Hippocampal formation (tissue), 2 donors: ENCODE measurements around the gene TMEM82.
A peak's percentile ranks its signal among the peaks of the same experiment; 100 is the strongest.
"Not testable (repeated sequence)": the region's sequence is repeated elsewhere in the genome, so short reads cannot be mapped to it uniquely, and the experiment has no call there.

Source experiments
- DNase-seq, 2 donors: peaks; one replicate each; lab custom pipeline; 2025; lab: John Stamatoyannopoulos, UW

Gene TMEM82

DNA sequence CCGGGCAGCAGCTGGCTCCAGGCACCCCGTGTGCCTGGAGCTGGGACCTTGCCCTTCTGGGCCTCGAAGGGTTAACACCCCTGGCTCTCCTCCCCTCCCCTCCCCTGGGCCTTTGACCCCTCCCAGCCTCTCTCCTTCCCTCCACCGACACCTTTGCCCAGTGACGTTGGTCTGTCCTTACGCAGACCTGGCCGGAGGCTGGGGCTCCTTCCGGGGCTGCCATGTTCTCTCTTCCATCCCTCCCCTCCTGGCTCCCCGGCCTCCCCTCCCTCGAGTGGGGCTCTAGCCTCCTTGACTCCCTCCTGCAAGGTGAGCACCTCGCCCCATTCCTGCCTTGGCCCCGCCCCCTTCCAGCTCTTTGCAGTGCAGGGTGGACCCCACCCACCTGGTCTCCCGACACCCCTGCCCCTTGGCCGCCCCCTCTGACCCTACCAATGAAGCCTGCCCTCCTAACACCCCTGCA lies at the start of gene TMEM82:
Gene TMEM82 (plus strand): TSS at position 161 of the 463 bp plus-strand sequence. CDS start 61 bp downstream, at position 222.
- DNase-seq = no peak

DNA sequence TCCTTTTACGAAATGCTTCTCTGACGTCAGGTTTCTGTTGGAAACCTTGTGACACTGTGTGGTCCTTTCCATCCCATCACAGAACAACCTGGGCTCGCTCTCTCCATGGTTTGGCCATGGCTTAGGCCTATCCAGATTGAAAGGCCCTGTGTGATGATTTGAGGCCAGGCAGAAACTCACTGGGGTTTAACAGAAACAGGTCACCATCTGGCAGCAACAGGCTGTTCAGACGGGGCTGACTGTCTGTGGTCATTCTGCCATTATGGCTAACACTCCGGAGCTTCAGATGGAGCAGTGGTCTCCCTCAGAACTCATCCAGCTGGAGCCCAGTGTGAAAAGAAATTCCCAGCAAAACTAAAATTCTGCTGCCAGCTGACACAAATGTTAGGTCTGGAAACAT lies 48.9 kb upstream of the TMEM82 start:
- DNase-seq = no peak

DNA sequence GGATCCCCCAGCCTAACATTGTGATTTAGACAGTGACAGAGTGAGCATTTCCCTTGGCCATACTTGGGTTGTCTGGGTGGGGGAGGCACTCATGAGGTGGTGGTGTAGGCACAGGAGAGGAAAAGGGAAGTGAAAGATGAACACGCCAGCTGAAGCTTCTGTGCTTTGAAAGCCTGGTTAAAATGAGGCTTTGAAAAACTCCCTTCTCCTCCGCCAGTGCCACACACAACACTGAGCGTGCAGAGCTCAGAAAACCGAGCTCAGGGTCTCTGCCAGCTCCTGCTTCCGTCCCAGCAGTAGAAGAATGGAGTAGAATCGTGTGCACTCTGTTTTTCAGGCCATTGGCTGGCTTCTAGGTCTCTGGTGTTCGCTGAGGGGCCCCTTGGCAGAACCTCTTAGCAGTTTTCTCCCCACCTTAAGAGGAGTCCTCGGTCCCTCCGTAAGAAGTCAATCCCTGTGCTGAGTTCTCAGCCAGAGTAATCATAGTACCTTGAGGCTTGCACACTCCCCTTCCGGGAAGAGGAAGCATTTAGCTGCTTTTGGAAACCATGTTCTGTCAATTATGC lies 45.3 kb upstream of the TMEM82 start:
- DNase-seq = peak; percentile 35 to 68

DNA sequence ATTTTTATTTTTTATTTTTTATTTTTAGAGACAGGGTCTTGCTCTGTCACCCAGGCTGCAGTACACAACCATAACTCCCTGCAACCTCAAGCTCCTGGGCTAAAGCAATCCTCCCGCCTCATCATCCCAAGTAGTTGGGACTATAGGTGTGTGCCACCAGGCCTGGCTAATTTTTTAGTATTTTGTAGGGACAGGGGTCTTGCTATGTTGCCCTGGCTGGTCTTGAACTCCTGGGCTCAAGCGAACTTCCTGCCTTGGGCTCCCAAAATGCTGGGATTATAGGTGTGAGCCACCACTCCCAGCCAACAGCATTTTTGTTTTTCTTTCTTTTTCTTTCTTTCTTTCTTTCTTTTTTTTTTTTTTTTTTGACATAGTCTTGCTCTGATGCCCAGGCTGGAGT lies 44.1 kb upstream of the TMEM82 start:
- no peak for DNase-seq

DNA sequence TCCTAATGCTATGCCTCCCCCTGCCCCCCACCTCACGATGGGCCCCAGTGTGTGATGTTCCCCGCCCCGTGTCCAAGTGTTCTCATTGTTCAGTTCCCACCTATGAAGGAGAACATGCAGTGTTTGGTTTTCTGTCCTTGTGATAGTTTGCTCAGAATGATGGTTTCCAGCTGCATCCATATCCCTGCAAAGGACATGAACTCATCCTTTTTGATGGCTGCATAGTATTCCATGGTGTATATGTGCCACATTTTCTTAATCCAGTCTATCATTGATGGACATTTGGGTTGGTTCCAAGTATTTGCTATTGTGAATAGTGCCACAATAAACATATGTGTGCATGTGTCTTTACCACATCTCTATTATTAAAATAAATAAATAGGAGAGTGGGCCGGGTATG lies 43.0 kb upstream of the TMEM82 start:
- not testable (repeated sequence) for DNase-seq

DNA sequence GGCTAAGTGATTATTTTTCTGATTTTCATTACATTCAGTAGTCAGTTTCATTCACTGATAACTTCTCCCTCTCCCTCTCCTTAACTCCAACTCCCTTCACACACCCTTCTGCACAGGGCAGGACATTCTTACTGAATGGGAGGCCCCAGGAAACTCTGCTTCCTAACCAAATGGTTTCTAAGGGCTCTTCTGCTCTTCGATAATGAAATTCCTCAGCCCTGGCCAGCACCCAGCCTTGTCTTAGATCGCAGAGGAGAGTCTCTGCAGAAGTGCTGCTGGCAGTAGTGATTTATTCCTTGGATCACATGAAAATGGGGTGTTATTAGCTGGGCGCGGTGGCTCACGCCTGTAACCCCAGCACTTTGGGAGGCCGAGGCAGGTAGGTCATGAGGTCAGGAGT lies 41.8 kb upstream of the TMEM82 start:
- DNase-seq = no peak

DNA sequence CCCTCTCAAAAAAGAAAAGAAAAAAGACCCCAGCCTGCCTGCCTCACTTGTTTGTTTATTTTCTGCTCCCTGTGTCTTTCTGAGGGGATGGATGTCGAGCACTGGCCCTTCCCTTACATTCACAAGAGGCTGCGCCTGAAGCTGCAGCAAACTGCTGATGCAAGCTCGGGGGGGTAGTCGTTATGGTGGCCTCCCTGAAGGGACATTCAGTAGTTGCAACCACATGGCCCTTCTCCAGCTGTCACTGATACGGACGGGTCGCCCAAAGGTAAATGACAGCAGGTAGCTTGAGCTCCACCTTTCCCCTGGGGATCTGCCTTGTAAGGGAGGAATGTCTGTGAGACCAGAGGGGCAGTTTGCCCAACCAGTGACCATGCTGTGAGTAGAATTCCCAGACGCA lies 40.5 kb upstream of the TMEM82 start:
- no peak for DNase-seq

DNA sequence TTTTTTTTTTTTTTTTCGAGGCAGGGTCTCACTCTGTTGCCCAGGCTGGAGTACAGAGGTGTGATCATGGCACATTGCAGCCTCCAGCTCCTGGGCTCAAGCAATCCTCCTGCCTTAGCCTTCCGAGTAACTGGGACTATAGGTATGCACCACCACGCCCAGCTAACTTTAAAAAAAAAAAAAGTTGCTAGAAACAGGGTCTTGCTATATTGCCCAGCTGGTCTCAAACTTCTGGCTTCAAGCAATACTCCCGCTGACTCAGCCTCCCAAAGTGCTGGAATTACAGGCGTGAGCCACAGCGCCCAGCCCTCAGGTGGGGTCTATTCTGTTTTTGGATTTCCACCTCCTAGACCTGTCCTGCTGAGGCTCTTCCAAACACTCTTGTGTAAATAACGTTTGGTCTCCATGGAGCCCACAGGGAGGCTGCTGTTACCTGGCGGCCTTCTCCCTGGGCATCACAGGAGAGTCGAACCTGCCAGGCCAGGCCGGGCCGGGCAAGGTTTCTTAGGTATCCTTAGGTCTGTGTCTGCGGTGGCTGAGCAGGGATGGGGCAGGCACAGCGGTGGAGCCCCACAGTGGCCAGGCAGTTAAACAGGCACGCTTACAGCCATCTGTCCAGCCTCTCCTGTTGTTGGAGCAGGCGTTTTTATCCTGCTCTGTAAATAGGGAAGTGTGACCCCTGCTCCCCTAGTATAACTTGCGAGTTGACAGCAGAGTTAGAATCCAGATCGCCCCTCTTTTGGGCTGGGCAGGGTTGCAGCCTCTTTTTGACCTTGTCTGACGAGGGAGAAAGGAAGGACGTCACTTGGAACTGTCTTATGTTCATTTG lies 39.4 kb upstream of the TMEM82 start:
- no peak for DNase-seq

DNA sequence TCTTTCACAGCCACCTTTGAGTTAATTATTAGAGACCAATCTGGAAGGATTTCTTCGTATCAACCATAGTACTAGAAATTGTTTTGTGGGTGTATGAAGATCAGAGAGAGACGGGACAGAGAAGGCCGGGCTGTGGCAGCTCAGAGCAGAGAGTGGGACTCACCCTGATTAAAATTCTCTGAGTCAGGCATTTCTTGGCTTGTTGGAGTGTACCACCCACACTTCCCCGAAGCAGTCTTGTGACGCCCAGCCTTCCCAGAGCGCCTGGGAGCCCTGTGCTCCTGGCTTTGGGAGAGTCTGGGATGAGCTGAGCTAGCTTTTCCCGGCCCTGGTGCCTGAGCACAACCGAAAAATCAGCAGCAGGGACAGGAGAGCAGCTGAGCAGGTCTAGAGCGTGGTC lies 38.7 kb upstream of the TMEM82 start:
- peak; percentile 39 to 62 for DNase-seq

DNA sequence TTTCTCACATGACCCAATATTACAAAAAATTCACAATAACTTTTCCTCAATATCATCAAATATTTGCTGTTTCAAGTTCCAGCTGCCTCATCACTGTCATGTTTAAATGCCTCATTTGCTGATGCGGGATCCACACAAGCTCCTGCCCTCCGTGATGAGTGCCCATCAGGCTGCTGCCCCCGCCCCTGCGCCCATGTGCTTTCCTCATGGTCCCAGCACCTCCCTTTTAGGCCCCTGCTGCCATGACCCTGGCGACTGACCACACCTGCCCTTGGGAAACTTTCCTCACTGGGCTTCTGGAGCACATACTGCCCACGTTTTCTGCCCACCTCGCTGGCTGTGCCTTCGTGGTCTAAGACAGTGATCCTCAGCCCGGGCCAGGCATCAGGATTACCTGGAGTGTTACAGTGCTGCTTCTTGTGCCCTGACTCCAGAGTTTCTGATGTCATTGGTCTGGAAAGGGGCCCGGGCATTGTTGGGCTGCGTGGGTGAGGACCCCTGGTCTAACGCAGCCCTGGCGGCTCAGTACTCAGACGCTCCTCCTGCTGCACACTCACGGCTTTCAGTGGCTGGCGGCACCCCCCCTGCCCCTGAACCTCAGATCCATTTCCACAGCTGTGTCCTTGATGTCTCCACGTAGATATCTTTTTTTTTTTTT lies 37.6 kb upstream of the TMEM82 start:
- DNase-seq = no peak

DNA sequence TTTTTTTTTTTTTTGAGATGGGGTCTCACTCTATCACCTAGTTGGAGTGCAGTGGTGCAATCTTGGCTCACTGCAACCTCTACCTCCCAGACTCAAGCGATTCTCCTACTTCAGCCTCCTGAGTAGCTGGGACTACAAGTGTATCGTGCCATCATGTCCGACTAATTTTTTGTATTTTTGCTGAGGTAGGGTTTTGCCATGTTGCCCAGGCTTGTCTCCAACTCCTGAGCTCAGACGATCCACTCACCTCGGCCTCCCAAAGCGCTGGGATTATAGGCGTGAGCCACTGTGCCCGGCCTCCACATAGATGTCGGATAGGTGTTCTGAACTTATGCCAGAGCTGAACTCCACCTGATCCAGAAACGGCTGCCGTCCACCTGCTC lies 37.1 kb upstream of the TMEM82 start:
- no peak for DNase-seq

DNA sequence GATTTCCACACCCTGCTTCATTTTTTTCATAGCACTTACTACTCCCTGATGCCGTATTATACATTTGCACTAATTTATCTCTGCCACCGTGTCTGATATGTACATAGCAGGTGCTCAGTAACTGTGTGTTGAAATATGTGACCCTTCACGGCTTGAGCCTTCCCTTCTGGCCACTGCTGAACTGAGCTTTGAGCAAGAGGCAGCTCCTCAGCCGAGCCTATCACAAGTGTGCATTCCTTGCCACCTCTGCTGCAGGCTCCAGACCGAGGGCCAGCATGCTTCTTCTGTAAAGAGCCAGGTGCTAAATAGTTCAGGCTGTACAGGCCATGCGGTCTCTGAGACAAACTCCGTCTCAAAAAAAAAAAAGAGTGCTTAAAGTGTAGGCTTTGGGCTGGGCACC lies 35.5 kb upstream of the TMEM82 start:
- no peak for DNase-seq

DNA sequence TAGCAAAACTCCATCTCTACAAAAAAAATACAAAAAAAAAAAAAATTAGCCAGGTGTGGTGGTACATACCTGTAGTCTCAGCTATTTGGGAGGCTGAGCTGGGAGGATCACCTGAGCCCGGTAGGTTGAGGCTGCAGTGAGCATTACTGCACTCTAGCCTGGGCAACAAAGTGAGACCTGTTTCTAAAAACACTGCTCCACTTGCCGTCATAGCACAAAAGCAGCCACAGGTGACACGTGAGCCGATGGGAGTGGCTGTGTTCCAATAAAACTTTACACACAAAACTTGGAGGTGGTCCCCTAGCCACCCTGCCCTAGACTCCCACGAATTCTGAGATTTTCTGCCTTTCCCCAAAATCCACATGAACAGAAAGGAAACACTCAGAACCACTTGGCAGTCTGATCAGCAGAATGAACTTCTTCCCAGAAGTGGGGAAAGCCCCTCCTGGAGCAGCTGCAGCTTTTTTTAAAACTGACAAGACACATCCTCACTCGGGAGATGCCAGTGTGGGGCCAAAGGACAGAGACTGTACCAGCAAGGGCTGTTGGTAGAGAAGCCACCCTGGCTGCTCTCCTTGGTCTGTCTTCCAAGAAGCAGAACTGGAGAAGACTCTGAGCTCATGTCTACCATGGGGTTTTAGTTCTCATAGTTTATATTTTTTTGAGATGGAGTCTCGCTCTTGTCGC lies 34.9 kb upstream of the TMEM82 start:
- DNase-seq = no peak

DNA sequence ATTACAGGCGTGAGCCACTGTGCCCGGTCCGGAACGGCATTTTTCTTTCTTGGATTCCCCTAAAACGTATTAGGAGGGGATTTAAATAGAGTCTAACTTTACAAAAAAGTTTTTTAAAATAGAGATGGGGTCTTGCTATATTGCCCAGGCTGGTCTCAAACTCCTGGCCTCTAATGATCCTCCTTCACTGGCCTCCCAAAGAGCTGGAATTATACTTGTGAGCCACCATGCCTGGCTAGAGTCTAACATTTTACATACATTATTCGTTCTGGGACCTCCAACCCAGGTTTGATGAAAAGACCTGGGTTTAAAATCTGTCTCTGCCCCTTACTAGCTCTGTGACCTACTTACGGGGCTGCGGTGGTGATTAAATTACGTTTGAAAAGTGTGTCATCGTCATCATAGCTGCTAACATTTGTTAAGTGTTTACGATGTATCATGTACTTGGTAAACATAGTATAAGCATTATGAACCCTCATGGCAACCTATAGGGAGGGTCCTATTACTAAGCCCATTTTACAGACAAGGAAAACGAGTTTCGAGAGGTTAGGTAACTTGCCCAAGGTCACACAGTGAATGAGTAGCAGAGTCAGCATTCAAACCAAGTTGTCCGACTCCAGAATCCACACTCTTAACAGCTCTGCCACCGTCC lies 33.7 kb upstream of the TMEM82 start:
- DNase-seq = no peak

DNA sequence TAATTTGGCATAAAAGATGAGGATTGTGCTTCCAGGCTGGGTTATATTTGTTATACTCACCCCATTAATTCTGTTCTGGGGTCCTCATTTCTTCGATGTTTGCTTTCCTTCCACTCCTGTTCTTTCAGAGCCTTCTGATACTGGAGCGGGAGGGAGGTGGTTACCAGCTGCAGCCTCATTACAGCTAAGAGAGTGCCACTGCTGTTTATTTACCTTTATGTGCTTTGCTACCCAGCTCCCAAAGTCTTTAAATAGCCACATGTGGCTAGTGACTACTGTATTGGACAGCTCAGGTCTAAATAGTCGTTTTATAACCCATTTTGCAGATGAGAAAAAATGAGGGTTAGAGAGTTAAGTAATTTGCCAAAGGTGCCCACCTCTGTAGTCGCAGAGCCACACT lies 33.1 kb upstream of the TMEM82 start:
- no peak for DNase-seq

DNA sequence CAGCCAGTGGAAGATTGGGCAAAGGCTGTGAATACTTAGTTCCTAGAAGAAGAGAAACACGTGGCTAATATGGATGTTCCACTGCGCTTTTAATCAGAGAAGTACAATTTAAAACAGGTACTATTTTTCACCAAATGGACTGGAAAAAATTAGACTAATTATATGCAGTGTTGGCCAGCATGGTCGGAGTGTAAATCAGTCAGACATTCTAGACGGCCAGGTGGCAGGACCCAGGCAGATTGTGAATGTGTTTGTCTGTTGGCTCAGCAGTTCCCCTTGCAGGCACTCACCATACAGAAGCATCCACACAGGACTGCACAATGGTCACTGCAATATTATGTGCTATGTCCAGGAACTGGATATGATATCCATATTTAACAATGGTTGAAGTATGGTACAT lies 30.1 kb upstream of the TMEM82 start:
- DNase-seq = no peak

DNA sequence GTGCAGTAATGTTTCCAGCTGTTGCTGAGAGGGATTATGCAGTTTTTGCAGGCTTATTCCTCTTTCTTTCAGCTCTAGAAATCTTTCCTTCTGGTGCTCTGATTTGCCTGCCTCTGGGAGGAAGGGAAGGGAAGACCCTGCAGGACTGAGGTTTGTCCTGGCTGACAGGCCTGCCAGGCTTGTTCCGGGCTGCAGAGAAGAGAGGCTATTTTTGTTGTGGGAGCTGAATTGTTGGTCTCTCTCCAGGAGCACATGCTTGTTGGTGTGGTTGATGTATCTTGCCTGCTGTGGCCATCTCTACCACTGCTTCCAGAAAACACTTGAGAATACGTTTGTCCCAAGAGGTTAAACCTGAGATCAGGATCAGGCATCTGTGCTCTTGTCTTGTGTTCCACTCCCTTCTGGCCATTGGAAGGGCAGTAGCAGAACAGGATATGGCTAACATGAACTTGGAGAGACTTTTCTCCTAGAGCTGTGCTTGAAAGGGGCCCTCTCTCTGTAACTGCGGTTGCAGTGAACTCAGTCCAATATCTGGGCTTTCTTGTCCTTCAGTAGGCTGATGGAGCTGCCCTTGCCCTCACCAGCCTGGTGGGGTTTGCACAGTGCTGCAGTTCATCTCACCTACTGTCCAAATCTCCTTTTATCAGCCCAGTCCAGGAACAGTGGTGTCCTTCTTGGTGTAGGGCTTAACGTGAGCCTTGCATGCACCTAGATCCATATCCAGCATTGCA lies 27.7 kb upstream of the TMEM82 start:
- DNase-seq = peak; percentile 23 to 46

DNA sequence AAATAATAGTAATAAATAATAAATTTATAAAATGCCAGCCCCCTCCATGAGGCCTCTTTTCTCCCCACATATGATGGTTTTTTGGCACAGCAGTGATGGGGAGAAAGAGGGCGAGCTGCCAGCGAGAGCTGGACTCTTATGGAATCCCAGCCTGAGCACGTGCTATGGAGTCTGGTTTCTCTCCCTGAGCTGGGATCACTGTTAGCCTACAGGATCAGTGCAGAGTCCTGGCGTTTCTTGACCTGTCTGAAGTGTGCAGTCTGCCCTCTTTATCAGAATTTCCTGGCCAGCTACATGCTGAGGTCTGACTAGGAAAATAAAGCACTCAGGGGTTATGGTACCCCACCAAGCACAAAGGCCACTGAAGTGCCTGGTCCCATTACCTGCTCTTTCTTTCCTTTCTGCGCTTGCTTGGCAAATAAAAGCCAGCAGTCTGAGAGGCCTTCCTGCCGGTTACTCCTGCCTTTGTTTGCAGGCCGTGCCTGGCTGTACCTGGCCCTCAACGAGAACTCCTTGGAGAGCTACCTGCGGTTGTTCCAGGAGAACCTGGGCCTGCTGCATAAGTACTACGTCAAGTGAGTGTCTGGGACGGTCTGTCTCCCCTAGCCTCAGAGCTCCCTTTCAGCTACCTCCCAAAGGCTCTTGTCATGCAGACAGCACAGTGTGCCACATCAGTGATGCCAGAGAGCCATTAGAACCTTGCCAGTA lies 24.7 kb upstream of the TMEM82 start:
- no peak for DNase-seq

DNA sequence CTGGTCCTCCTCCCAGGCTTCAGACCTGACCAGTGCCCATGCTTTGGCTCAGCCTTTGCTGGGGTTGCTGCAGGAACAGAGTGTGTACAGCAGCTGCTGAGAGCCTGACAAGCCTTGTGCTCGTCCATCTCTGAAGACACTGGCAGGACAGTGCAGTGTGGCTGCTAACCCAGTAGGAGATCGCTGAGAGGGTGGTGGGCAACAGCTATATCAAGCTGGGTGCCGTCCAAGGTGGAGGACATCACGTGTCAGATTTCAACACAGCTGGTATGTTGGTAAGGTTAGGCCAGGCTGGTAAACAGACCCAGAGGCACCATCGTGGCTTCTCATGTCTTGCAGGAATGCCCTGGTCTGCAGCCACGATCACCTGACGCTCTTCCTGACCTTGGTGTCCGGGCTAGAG lies 24.1 kb upstream of the TMEM82 start:
- DNase-seq = no peak

DNA sequence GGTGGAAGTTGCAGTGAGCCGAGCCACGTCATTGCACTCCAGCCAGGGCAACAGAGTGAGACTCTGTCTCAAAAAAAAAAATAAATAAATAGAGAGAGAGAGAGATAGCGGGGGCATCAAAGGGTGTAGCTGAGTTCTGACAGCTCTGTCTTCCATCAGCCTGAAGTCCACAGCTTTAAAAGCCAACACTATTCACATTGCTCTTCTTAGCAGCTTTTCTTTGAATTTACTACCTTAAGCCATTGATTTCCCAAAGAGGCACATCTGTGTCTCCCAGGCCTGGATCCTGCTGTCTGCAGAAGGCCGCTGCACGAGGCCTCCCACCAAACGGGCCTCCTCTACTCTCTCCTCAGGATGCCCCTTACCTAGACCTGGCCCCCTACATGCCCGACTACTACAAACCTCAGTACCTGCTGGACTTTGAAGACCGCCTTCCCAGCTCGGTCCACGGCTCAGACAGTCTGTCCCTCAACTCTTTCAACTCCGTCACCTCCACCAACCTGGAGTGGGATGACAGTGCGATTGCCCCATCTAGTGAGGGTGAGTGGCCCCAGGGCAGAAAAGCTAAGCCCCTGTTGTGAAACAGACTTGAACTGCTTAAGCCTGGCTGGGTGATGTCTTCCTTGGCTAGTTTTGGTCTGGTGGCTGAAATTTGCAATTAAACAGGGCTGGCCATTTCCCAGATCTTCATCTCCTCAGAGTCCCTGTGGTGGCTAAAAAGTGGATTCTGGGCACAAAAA lies 22.7 kb upstream of the TMEM82 start:
- DNase-seq = no peak
